HG02610 (cell line): ENCODE results near the gene LETM1.
"Not testable (repeated sequence)": the region's sequence is repeated elsewhere in the genome, so short reads cannot be mapped to it uniquely, and the experiment has no call there.

Experiments
- ATAC-seq: cut with Tn5 transposase; IDR thresholded peaks from one replicate; pipeline ENCODE4 v1.9.1; 2021; ENCODE audit warnings: mild to moderate bottlenecking, moderate library complexity; ENCODE audit not compliant: unreplicated experiment

LETM1 gene

DNA sequence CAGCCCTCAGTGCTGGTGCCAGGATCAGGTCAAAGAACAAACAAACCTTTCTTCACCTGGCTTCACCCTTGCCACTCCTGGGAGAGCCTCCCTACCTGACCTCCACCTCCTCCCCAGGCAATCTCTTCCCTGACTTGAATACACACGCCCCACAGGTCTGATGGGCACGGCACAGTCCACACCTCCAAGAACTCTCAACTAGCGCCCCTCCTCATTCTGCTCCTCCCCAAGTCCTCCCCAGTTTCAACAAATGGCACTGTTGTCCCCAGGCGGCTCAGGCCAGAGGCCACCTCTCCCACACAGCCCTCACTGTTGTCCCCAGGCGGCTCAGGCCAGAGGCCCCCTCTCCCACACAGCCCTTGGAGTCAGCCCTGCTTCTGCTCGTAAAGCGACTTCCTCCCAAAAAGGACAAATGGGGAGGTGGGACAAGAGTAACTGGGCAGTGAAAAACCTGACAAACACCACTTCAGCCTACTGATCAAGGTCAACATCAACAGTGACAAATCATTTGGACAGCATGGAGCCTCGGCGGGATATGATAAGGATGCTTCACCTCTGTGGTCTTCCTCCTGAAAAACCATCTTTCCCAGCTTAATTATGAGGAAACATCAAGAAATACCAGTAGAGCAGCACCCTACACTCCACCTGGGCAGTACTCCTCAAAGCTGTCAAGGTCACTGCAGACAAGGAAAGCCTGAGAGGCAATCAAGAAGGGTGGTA is 2.9 kb downstream of the LETM1 start:
- no peak for ATAC-seq

DNA sequence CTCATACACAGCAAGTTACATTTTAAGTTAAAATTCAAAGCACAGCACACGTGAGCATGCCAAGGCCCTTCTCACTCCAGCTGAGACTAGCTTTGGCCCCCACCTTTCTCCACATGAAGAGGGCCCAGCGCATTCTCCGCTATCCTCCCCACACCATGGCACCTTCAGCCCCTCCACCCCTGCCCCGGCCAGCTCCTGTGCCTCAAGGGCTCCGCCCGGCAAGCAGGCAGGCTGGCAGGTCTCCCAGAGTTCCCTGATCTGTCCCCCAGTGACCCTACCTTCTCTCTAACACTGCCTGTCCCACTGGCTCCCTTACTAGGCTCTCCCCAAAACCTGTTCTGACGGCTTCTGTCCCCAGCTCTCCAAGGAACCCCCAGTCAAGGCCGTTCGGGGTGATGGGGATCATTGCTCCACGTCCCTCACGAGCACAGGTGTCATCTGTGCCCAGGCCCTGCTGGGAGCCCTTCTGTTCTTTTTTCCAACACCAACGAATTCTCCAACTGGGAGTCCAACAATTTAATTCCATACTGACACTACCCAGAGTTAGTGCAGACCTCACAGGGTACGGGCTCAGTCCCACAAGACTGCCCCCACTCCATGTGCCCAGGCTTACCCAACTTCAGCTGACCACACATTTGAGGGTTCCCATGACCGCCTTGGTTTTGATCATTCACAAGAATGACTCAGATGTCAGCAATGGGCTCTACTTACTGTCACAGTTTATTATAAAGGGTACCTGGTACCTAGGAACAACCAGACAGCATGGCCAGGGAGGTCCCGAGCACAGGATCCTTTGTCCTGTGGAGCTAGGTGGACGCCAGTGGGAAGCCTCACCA is 4.2 kb downstream of the LETM1 start:
- ATAC-seq, result no peak

DNA sequence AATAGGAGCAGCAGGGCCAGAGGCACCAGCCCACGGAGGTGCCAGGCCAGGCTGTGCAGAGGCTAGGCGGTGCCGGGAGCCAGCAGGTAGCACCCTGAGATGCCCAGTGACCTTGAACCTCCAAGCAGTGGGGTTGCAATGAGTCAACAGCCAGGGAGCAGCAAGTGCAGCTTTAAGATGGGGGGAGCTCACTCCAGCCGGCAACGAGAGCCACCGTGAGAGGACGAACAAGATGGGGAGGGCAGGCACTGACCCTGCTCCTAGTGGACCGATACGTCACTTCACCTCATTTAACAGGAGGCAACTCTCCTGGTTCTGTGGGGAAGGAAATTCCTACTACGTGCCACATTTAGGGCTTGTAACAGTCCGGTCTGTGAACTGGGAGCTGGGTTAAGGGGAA is 4.8 kb downstream of the LETM1 start:
- no peak for ATAC-seq

DNA sequence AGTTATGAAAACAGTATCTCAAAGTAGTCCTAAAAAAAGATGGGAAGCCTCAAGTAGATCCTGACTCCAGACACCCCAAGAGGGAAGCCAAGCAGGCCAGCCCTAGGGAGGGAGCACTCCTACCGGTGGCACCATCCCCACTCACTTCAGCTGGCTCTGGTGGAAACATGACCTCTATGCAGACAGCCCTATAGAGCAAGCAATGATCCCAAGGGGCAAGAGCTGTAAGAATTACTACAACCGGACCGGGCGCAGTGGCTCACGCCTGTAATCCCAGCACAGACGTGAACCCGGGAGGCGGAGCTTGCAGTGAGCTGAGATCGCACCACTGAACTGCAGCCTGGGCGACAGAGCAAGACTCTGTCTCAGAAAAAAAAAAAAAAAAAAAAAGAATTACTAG is 5.7 kb downstream of the LETM1 start:
- no peak for ATAC-seq

DNA sequence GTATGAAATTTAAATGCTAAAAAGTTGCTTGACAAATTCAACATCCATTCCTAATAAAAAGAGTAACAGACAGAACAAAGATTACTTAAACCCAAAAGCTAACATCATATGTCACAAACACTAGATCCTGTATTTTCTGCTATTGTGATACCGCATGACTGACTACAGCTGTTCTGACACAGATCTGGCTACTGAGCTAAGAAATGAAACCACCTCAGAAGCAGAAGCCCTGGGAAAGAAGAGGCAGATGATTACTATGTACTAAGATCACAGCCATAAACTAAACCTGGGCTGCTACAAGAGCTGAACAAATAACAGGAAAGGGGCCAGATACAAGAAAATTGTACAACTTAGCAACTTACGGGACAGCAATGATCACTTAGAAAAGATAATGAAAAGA is 9.4 kb downstream of the LETM1 start:
- ATAC-seq, result peak; percentile 48

DNA sequence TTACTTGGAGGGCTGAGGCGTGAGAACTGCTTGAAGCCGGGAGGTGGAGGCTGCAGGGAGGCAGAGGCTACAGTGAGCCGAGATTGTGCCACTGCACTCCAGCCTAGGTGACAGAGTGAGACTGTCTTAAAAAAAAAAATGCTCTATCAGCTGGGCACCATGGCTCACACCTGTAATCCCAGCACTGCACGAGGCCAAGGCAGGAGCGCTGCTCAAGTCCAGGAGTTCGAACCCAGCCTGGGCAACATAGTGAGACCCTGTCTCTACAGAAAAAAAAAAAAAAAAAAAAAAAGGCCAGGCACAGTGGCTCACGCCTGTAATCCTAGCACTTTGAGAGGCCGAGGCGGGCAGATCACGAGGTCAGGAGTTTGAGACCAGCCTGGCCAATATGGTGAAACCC is 11.3 kb downstream of the LETM1 start:
- ATAC-seq, result not testable (repeated sequence)

DNA sequence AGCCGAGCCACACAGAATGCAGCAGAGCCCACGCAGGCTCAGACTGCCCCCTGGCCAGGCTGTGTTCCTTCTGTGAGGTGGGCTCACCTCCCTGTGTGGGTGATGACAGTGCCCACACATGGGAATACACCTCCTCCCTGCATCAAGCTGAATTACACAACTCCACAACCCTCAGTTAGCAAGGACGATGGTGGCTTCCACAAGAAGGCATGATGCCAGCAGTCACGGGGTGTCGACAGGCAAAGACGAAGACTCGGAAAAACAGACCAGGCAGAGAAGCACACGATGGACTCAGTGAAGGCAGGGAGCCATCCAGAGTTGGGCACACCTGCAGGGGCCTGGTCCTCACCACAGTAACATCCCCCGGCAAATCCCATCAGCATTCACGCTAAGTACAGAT is 12.1 kb downstream of the LETM1 start:
- no peak for ATAC-seq

DNA sequence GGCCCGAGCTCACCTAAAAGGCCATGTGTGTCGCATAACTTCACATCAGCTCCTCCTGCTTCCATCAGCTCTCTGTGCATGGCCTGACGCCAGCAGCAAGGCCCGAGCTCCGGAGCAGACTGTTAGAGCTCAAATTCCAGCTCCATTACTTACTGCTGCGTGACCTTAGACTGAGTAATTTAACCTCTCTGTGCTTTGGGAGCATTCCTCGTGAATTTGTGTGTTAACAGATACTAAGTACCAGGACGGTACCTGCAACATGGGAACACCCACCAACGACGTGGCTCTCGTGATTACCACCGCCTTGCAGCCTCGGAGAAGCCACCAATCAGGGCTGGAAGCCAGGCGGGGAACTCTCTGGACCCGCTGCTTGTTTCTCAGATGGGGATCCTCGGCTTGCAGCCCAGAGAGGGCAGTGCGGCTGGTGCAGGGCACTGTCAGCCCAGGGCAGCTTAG is 12.9 kb downstream of the LETM1 start:
- no peak for ATAC-seq

DNA sequence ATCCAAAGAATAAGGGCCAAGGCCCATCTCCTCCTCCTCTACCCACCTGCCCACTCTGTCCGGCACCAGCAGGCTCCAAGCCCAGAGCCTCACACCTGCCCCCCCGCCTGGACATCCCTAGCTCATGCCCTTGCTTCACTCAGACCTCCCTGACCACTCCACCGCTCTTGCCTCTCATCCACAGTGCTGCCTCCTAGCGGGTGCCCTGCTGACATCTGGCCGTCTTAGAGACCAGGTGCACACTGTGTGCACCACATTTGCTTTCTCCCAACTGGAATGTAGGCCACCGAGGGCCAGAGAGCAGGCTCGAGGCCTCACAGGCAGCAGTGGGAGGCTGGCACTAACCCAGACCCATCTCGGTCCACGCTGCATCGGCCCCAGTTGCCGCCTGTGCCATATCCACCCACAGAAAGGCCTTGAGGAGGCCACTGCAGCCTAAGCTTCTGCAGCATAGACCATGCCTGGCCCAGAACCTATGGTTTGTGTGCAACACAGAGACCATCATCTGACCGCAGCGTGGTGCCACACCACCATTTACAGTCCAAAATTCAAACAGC is 13.5 kb downstream of the LETM1 start:
- no peak for ATAC-seq

DNA sequence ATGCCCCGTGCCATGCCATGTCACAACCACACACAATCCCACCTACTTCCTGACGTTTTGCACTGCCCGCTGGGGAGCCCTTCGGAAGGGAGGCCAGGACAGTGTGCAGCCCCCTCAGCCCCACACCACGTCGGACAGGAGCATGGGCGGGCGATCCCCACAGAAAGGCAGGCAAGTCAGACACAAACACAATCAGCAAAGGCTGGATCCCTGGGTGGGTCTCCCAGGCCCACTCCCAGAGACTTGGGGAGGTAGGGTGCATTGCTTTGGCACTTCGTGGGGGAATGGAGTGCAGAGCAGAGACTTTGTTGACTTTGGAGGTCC is 14.1 kb downstream of the LETM1 start:
- ATAC-seq, result no peak

DNA sequence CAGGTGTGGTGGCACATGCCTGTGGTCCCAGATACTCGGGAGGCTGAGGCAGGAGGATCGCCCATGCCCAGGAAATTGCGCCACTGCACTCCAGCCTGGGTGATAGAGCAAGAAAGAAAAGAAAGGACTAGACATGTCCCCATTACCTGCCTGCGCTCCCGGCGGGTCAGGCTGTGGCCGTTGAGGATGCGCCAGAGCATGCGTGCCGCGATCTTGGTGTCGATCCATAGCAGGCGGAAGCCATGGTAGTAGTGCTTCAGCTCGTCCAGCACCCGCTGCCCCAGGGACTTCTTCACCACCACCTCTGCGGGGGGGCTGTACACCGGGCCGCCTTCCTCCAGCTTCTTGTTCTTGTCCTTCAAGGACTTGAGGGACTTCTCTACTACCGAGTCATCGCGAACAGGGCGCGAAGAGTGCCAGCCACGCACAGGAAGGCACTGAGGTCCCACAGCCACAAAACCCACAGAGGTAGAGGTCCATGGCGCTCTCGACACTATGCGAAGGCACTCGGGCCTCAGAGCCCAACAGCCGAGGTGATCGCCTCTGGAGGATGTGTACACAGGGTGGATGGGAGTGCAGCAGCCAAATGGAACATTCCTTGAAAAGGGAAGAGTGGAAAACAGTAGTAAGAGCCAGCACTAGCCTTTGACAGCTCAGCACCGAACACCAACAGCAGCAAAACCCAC is 14.6 kb downstream of the LETM1 start:
- ATAC-seq, result no peak

DNA sequence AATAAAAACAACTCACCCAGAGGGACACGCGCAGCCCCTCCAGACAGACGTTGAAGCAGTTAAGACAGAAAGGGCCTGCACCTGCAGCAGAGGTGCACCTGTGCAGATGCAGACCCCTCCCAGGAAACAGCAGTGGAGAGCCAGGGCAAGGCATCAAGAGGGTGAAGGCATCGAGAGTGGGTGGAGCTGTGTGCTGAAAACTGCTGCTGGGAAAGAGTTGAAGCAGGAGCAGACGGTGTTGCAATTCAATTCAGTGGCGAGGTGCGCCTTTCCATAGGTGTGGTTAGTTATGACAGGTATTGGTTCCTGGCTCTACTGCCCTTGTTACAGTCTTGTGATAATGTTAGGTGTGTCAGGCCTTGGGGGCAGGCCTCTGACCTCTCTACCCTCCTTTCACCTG is 16.7 kb downstream of the LETM1 start:
- no peak for ATAC-seq

DNA sequence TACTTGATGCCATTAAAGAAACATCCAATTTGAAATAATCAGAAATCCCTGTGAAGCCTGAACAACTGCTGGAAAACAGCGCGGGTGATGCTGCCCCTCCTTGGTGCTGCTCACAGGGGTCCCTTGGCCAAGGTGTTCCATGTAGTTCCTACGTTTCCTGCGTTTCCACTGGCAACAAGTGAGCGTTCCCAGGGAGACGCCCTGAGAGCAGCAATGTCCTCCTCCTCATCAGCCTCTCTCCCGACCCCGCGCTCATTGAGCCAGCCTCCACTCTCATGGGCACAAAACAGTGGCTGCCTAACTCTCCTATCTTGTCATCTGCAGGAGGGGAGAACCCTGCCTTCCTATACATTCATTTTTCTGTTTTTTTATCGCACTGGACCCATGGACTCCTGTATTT is 18.9 kb downstream of the LETM1 start:
- ATAC-seq, result no peak

DNA sequence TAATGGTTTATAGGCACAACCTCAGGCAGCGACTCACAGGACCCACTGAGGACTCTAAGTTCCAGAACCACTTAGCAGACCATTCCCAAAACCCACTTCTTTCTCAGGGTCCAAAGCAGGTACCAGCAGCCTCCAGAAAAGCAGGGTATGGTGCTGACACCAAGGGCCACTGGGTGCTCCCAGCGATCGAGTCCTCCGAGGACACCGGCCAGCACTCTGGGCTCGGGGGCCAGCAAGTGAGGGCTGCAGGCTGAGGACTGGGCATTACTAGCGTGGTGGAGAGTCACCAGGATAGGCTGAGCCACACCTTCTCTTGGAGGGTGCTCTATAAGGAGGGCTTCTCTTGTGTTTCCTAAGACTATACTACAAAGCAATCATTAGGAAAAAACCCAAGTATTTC is 19.3 kb downstream of the LETM1 start:
- ATAC-seq, result no peak

DNA sequence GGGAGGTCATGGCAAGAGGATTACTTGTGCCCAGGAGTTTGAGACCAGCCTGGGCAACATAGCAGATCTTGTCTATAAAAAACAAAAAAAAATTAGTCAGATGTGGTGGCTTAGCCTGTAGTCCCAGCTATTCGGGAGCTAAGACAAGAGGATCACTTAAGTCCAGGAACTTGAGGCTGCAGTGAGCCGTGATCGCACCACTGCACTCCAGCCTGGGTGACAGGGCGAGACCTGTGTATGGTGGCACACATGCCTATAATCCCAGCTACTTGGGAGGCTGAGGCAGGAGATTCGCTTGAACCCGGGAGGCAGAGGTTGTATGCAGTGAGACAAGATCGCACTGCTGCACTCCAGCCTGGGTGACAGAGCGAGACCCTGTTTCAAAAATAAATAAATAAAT is 20.1 kb downstream of the LETM1 start:
- not testable (repeated sequence) for ATAC-seq

DNA sequence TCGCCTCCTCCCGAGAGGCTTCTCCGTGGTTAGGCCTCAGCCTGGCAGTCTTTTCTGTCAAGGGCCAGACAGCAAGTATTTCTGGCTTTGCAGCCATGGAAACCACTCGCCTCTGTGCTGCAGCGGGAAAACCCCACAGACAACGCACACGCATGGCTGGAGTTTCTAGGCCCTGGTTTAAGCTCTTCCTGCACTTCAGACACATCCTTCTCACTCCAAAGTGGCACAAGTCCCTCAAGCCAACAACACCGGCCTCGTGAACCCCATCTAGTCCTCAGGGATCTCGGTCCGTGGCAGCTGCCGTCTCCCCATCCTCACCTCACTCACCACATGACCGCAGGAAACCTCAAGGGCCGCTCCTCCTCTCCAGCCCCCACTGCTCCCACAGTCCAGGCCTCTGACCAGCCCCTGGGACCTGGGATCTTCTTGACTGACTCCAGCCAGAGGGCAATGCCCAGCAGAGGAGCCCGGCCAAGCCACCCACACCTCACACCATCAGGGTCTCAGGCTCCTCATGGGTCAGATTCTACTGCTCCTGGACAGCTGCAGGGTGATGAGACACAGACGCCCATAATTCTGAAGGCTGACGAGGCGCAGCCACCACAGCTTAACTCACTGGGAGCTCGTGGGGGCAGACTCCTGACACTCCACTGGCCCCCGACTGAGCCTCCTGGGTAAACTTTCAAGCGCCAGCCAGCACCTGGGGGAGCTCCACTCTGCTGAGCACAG is 21.7 kb downstream of the LETM1 start:
- peak; percentile 78 for ATAC-seq

DNA sequence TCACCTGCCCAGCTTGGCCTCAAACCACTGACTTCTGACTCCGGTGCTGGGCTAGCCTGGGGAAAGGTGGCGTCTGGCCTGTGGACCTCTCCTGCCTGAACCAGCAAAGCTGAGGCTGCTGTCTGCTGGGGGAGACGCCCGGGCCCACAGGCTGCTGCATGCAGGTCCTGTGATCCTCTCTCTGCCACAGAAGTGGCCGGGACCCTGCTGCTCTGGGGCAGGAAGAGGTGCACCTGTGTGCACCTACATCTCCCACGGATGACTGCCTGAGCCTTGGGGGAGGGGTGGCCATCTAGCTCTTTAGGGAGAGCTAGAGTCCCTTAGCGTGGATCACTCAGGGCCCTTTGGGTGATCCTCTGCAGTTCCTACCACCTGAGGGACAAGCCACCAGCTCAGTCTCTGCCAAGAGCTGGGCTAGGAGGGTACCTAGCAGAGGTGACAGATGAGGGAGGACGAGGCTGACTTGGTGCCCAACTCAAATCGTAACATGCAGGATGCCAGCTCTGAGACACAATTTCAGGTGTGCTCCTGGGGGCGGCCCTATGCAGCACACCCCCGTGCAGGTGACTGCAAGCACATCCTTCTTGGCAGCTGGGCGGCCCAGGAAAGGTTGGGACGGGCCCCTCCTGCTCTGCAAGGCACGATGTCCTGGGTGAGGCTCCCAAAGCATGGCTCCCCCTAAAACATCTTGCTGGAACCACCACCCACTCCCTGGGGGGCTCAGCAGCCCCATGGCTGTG is 22.5 kb downstream of the LETM1 start:
- no peak for ATAC-seq

DNA sequence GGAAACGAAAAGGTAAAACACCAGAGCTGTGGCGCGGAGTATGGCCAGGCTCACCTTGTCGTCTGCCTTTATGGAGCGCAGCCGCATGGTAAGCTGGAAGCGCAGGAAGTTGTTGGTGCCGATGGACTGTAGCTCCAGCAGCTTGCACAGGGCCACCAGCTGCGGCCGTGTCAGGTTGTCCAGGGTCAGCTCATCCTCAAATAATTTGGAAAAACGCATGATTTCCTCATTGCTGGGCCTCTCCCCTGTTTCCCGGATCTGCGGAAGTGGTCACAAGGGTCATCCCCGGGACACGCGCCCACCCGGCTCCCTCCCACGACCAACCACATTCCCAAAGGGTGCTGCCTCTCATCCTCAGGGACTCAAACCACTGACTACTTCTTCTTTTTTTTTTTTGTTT is 23.3 kb downstream of the LETM1 start:
- ATAC-seq, result no peak

DNA sequence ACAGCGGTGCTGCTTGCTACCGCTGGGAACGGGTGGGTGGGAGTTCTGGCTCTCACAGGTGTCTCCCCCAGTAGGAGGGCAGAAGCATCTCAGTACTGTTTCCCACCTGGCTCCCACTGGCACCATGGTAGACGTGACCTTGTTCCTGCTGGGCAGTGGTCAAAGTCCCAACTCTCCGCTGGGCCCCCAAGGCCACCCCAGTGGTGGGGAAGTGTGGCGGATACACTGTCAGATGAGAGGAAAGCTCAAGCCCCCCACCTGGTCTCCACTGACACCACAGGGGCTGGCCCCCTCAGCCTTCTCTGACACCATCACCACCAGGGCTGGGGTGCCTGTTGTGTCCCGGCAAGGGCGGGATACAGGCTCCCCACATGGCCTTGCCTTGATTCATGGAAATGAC is 24.6 kb downstream of the LETM1 start:
- no peak for ATAC-seq

DNA sequence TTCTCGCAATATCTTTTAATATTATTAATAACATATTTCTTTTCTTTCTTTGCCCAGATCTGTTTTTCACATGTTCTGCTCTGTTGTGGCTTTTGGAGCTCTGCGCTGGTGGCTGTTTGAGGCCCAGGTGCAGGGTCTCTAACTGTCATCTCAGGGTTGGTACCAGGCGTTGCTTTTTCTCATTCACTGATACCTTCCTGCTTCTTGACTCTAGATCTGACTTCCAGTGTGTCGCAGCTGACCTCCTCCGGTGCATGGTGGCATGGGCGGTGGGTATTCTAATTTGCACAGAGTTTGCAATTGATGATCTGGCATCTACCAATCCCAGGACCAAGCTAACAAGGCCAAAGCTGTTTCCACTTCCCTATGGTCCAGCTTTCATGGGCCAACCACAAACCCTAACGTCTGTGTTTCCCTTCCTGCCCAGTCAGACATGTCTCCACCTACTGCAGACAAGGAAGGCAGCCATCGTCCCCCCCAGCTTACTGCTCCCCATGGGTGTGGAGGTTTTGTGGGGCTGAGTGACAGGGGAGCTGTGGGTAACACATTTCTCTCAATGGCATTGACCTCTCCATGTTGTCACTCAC is 25.2 kb downstream of the LETM1 start:
- no peak for ATAC-seq
